ENCODE measurements around the gene CSF2.

CSF2 gene

GRCh38 chr5:132054697-132055440 lies 18.7 kb upstream of the CSF2 start:
- no peak for DNase-seq

GRCh38 chr5:132055441-132055807 lies 18.2 kb upstream of the CSF2 start:
- DNase-seq: no peak

GRCh38 chr5:132055808-132056609 lies 17.6 kb upstream of the CSF2 start:
- no peak for DNase-seq

GRCh38 chr5:132056610-132057497 lies 16.7 kb upstream of the CSF2 start:
- DNase-seq: no peak

GRCh38 chr5:132057498-132058255 lies 15.9 kb upstream of the CSF2 start:
- no peak for DNase-seq

GRCh38 chr5:132058646-132059042 lies 14.9 kb upstream of the CSF2 start:
- no peak for DNase-seq

- DNase-seq: no peak
Measured at GRCh38 chr5:132059043-132059695, 14.4 kb upstream of the CSF2 start.

GRCh38 chr5:132059696-132060500 lies 13.7 kb upstream of the CSF2 start:
- DNase-seq: no peak

GRCh38 chr5:132060501-132061161 lies 13.0 kb upstream of the CSF2 start, which contains the start of gene IL3:
Gene IL3, plus strand, starts transcription at chr5:132060655. Its CDS starts 52 bp downstream, at chr5:132060707.
- no peak for DNase-seq

GRCh38 chr5:132063090-132063911 lies 10.3 kb upstream of the CSF2 start:
- peak in 45 of 51 donors; percentile 5 to 79 (median 38) for DNase-seq

- no peak for DNase-seq
Measured at GRCh38 chr5:132064140-132064539, 9.4 kb upstream of the CSF2 start.

- peak in 43 of 51 donors; percentile 3 to 77 (median 42) for DNase-seq
Measured at GRCh38 chr5:132064738-132065331, 8.8 kb upstream of the CSF2 start.

GRCh38 chr5:132065351-132065937 lies 8.1 kb upstream of the CSF2 start:
- DNase-seq: peak in 7 of 51 donors; percentile 1 to 17 (median 5)

- no peak for DNase-seq
Measured at GRCh38 chr5:132065951-132066701, 7.5 kb upstream of the CSF2 start.

GRCh38 chr5:132066871-132067270 lies 6.7 kb upstream of the CSF2 start:
- no peak for DNase-seq

- DNase-seq: no peak
Measured at GRCh38 chr5:132067451-132067850, 6.1 kb upstream of the CSF2 start.
